CD14-positive monocyte (primary cell): ENCODE data around the gene CLEC4G. TPM values are rescaled to one million over a fixed set of nuclear protein-coding genes. Genes with fewer than 3 reads are reported as not detected.

Experiments used
- DNase-seq, 3 donors: peaks; one replicate each; pipeline ENCODE4 v3.0.0-alpha.2; 2011 to 2022
- H2AFZ ChIP-seq: 2 replicates; pipeline ENCODE4 v1.6.0; 2012; ENCODE audit warnings: mild to moderate bottlenecking, low read depth, low read length, inconsistent platforms; ENCODE audit not compliant: insufficient read depth, poor library complexity, severe bottlenecking
- H3K27ac ChIP-seq, 2 donors: 1 replicate in 1 of 2; 2 replicates in 1 of 2; pipeline ENCODE4 v1.5.1; 2012 to 2013; ENCODE audit warnings: low read length in 2 of 2, control low read depth in 1 of 2, inconsistent platforms in 1 of 2, low read depth in 1 of 2, mild to moderate bottlenecking in 1 of 2
- H3K27me3 ChIP-seq, 2 donors: one replicate each; pipeline versions ENCODE4 v1.6.0 to v1.6.1; 2011 to 2013; ENCODE audit warnings: low read length in 2 of 2; ENCODE audit not compliant: control insufficient read depth in 2 of 2, insufficient read depth in 2 of 2
- H3K36me3 ChIP-seq, 2 donors: replicated peaks in 1 of 2; 1 replicate in 1 of 2; 2 replicates in 1 of 2; pipeline versions ENCODE4 v1.5.1 to v1.6.1; 2012 to 2013; ENCODE audit warnings: low read length in 2 of 2, control low read depth in 1 of 2, inconsistent platforms in 1 of 2, mild to moderate bottlenecking in 1 of 2; ENCODE audit not compliant: insufficient read depth in 2 of 2, control insufficient read depth in 1 of 2
- H3K4me1 ChIP-seq, 2 donors: 1 replicate in 1 of 2; 2 replicates in 1 of 2; pipeline versions ENCODE4 v1.5.1 to v1.6.1; 2012 to 2013; ENCODE audit warnings: low read length in 2 of 2, control low read depth in 1 of 2, inconsistent platforms in 1 of 2, mild to moderate bottlenecking in 1 of 2, moderate library complexity in 1 of 2; ENCODE audit not compliant: insufficient read depth in 2 of 2, control insufficient read depth in 1 of 2
- H3K4me2 ChIP-seq: replicated peaks from 2 replicates; pipeline ENCODE3; 2012; ENCODE audit warnings: low read length, moderate library complexity, mild to moderate bottlenecking; ENCODE audit not compliant: poor library complexity, severe bottlenecking; ENCODE audit errors: extremely low read depth
- H3K4me3 ChIP-seq, 3 experiments: fragments of 200-600 bp in 1 of 3; sonication (generic) in 1 of 3; replicated peaks in 1 of 3; 1 replicate in 2 of 3; 2 replicates in 1 of 3; pipeline ENCODE4 v1.5.1; 2011 to 2013; ENCODE audit warnings: low read length in 3 of 3, mild to moderate bottlenecking in 3 of 3, control low read depth in 2 of 3, low read depth in 2 of 3, inconsistent platforms in 1 of 3, moderate library complexity in 1 of 3
- H3K79me2 ChIP-seq: 2 replicates; pipeline ENCODE4 v1.6.0; 2012; ENCODE audit warnings: mild to moderate bottlenecking, control low read depth, inconsistent platforms, low read length, moderate library complexity; ENCODE audit not compliant: insufficient read depth
- H3K9ac ChIP-seq: 2 replicates; pipeline ENCODE4 v1.6.0; 2017; ENCODE audit warnings: low read length, mild to moderate bottlenecking; ENCODE audit not compliant: insufficient read depth, poor library complexity, severe bottlenecking
- H3K9me3 ChIP-seq, 2 donors: replicated peaks in 1 of 2; 1 replicate in 1 of 2; 2 replicates in 1 of 2; pipeline versions ENCODE4 v1.5.1 to v1.6.1; 2012 to 2013; ENCODE audit warnings: low read length in 2 of 2, control low read depth in 1 of 2; ENCODE audit not compliant: control insufficient read depth in 1 of 2, insufficient read depth in 1 of 2
- H4K20me1 ChIP-seq: 2 replicates; pipeline ENCODE4 v1.6.0; 2012; ENCODE audit warnings: mild to moderate bottlenecking, low read length, control low read depth, moderate library complexity; ENCODE audit not compliant: insufficient read depth
- H3K27ac Mint-ChIP-seq, 7 donors: one replicate each; pipeline ENCODE4 v1.8.0; 2020; ENCODE audit warnings: mild to moderate bottlenecking in 7 of 7, mixed read lengths in 7 of 7, moderate library complexity in 6 of 7, inconsistent platforms in 2 of 7
- H3K27me3 Mint-ChIP-seq, 3 donors: one replicate each; pipeline ENCODE4 v1.8.0; 2021 to 2022; ENCODE audit warnings: low read depth in 3 of 3, mild to moderate bottlenecking in 3 of 3, mixed read lengths in 3 of 3, moderate library complexity in 3 of 3, inconsistent platforms in 1 of 3
- H3K36me3 Mint-ChIP-seq, 2 donors: one replicate each; pipeline ENCODE4 v1.8.0; 2020; ENCODE audit warnings: mixed read lengths in 2 of 2, inconsistent platforms in 1 of 2, mild to moderate bottlenecking in 1 of 2
- H3K4me1 Mint-ChIP-seq: one replicate; pipeline ENCODE4 v1.8.0; 2020; ENCODE audit warnings: mild to moderate bottlenecking, mixed read lengths
- H3K4me3 Mint-ChIP-seq, 2 donors: one replicate each; pipeline ENCODE4 v1.8.0; 2020; ENCODE audit warnings: mild to moderate bottlenecking in 2 of 2, mixed read lengths in 2 of 2, moderate library complexity in 1 of 2
- H3K9me3 Mint-ChIP-seq, 7 donors: one replicate each; pipeline ENCODE4 v1.8.0; 2020 to 2022; ENCODE audit warnings: mixed read lengths in 7 of 7, mild to moderate bottlenecking in 6 of 7, moderate library complexity in 6 of 7, inconsistent platforms in 2 of 7
- CTCF ChIP-seq: fragments of 200-600 bp; IDR thresholded peaks from one replicate; pipeline ENCODE4 v1.8.0; 2022; ENCODE audit warnings: antibody characterized with exemption, mild to moderate bottlenecking
- WGBS: methylation state at CpG from one replicate; pipeline ENCODE4 v1.1.5; 2013; ENCODE audit warnings: missing lambda C conversion rate; ENCODE audit not compliant: insufficient coverage; 5-methylcytosine and 5-hydroxymethylcytosine counted together
- intact Hi-C, 2 donors: fragments of 100-400 bp; cut with micrococcal nuclease; formaldehyde crosslinking; loops; one replicate each; pipeline versions ENCODE4 v1.15.0 to v1.15.1; 2023
- polyA plus RNA-seq, 3 donors: library from polyadenylated mRNA; depleted of rRNA in 1 of 3; unstranded in 2 of 3; stranded (reverse) in 1 of 3; fragments of 300-500 nt in 2 of 3; fragments of >200 nt in 1 of 3; fragmentation: Illumina TruSeq in 2 of 3; gene quantifications; 1 replicate in 2 of 3; 2 replicates in 1 of 3; pipeline ENCODE4 v1.2.3, GENCODE V29; 2012 to 2021

The CLEC4G gene
- polyA plus RNA-seq, 3 donors = 4.7 to 7.9 (median 7.1) TPM

- H3K4me1 ChIP-seq = peaks cover 33 to 34% of the 10 kb centered on the region in 2 donors
- no peaks in the 10 kb centered on the region for H3K79me2 ChIP-seq
- no peaks in the 10 kb centered on the region for H4K20me1 ChIP-seq
- H3K27me3 Mint-ChIP-seq = peaks cover 0 to 16% (median 6%) of the 10 kb centered on the region in 3 donors
- no peak overlapping the region for H2AFZ ChIP-seq
- peaks cover 0 to 3% (median 0%) of the 10 kb centered on the region in 7 donors for H3K9me3 Mint-ChIP-seq
- H3K27ac Mint-ChIP-seq = peak overlapping the region in 1 of 7 donors; percentile 46
- H3K27ac ChIP-seq = no peak overlapping the region
- no peak overlapping the region for H3K4me3 ChIP-seq
- H3K4me3 Mint-ChIP-seq = no peak overlapping the region
- no peaks in the 10 kb centered on the region for H3K36me3 ChIP-seq
- TF ChIP-seq CTCF = no peak
- H3K27me3 ChIP-seq = no peaks in the 10 kb centered on the region
- H3K9me3 ChIP-seq = no peaks in the 10 kb centered on the region
- intact Hi-C loops = loop anchor here in 1 of 2 donors (5.0 kb wide), 1 partner anchor 45 kb away; no protein-coding TSS in a partner anchor
- DNase-seq = no peak
- peaks cover 41% of the 10 kb centered on the region for H3K4me1 Mint-ChIP-seq
- no CpG with 5 or more reads among the region's 2 CpGs for WGBS
- H3K9ac ChIP-seq = no peak overlapping the region
- peaks cover 0 to 2% of the 10 kb centered on the region in 2 donors for H3K36me3 Mint-ChIP-seq
- H3K4me2 ChIP-seq = no peak overlapping the region
Measured at GRCh38 chr19:7742575-7742974, 10.7 kb upstream of the CLEC4G start.

- peaks cover 0 to 3% (median 0%) of the 10 kb centered on the region in 7 donors for H3K9me3 Mint-ChIP-seq
- Histone ChIP-seq H3K27me3 (no peaks in the 10 kb centered on the region), H3K4me1 (peaks cover 31% of the 10 kb centered on the region in 2 donors), H2AFZ (peak overlapping the region; percentile 73), H3K9ac (peak overlapping the region; percentile 59), H3K27ac (peak overlapping the region; percentile 72 to 79), H3K4me2 (peak overlapping the region; percentile 72), H3K4me3 (peak overlapping the region; percentile 31 to 71 (median 48)), H3K36me3 (no peaks in the 10 kb centered on the region), H3K9me3 (no peaks in the 10 kb centered on the region), H4K20me1 (no peaks in the 10 kb centered on the region), H3K79me2 (no peaks in the 10 kb centered on the region)
- intact Hi-C loops = loop anchor here in 1 of 2 donors (5.0 kb wide), 1 partner anchor 43 kb away; no protein-coding TSS in a partner anchor
- peak overlapping the region; percentile 71 to 88 for H3K4me3 Mint-ChIP-seq
- H3K27me3 Mint-ChIP-seq = peaks cover 0 to 17% (median 2%) of the 10 kb centered on the region in 3 donors
- 6% methylated on average over 4 of the region's 6 CpGs for WGBS
- no peak for TF ChIP-seq CTCF
- H3K36me3 Mint-ChIP-seq = peaks cover 0 to 2% of the 10 kb centered on the region in 2 donors
- peaks cover 42% of the 10 kb centered on the region for H3K4me1 Mint-ChIP-seq
- DNase-seq = peak in 2 of 3 donors; percentile 28 to 42
- peak overlapping the region; percentile 84 to 91 (median 88) for H3K27ac Mint-ChIP-seq
Measured at GRCh38 chr19:7740682-7741054, 8.8 kb upstream of the CLEC4G start.
